Dedifferentiated amniotic fluid mesenchymal stem cell (primary cell): ENCODE data around the gene FAM9C.
"Not testable (repeated sequence)": the region's sequence is repeated elsewhere in the genome, so short reads cannot be mapped to it uniquely, and the experiment has no call there.

Source experiments
- DNase-seq: peaks from one replicate; pipeline ENCODE4 v3.0.0-alpha.2; 2016; ENCODE audit errors: extremely low spot score

The FAM9C gene

DNA sequence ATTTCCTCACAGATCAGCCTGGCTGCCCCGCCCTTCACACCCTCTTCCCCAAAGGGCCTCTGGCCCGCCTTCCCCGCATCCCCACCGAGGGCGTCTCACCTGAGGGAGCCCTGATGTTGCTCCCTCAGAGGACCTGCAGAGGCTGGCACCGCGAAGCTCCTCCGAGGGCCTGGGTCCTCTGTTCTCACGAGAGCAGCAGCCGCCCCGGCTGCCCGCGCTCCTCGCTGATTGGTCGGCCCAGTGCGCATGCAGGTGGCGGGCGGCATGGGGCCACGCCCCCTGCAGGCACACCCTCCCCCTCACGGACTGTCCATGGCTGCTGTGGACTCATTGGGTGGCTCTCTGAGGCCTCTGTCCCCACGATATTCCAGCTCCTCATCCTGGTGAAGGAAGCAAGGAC, at the start of gene FAM9C:
Gene FAM9C (minus strand): TSS at position 180 of the 400 bp plus-strand sequence. CDS start 831 bp downstream, outside the sequence.
- DNase-seq, result no peak

DNA sequence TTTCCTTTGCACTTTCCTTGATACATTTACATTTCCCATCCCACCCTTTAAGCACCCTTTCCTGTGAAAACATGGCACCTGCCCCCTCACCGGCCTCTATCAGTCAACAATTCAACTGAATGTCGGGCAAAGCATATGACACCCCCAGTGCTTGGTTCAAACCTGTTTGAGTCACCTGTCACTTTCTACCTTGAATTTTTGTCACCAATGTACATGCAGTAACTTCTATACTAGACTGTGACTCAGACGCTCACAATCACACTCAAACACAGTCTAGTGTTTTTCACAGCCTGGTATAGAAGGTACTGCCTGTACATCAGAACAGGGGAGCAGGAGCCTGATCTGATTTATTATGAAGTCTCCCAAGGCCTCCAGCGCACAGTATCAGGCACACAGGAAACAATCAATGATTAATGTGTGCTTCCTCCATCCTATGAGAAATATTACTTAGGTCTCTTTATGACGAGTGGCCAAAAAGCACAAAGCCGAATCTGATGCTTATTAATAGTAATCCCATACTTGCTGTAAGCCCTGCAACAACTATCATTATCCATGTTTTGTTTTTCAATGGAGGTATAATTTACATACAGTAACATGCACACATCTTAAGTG, 49.2 kb upstream of the FAM9C start:
- no peak for DNase-seq

DNA sequence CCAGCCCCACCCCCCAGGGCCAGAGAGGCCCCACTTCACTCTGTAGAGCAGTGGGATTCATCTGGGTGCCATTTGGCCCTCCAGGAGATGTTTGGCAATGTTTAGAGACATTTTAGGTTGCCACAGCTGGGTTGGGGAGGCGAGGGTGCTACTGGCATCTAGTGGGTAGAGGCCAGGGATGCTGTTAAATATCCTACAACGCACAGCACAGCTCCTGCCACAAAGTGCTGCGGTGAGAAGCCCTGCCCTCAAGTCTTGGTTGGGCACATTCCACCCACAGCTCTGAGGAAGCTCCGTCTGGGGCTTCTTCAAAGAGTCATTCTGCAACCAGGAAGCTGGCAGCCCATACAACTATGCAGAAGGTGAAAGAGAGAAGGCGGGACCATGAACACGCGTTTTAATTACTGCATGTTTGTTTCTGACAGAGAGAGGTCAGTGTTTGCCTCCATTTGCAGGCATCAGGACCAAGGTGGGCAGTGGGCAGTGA, 48.1 kb upstream of the FAM9C start:
- DNase-seq, result no peak

DNA sequence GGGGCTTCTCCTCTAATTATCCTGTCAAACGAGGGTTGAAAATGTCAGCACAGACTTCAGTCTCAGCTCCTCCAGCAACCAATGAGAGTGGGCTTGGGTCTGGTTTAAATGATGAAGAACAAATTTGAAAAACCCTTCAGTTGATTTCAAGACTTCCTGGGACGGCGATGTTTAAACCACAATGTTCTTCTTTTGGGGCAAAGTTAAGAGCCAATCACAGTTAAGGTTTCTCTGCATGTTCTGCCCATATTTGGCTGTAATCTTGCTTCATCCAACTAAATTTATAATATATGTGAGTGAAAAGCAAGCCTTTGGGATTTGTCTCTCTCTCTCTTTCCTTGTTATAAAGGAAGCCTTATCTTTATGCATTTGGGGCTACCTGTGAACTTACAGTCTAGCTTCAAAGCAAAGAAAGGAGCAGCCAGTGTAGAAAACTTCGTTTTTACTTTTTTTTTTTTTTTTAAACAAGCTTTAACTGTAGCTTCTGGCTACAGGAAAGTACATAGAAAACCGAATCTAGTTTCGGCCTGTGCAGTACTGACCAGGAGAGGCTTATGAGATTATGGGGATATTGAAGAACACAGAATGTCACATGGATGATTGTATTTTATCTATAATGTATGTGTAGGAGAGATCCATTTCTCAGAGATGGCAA, 46.8 kb upstream of the FAM9C start:
- no peak for DNase-seq

DNA sequence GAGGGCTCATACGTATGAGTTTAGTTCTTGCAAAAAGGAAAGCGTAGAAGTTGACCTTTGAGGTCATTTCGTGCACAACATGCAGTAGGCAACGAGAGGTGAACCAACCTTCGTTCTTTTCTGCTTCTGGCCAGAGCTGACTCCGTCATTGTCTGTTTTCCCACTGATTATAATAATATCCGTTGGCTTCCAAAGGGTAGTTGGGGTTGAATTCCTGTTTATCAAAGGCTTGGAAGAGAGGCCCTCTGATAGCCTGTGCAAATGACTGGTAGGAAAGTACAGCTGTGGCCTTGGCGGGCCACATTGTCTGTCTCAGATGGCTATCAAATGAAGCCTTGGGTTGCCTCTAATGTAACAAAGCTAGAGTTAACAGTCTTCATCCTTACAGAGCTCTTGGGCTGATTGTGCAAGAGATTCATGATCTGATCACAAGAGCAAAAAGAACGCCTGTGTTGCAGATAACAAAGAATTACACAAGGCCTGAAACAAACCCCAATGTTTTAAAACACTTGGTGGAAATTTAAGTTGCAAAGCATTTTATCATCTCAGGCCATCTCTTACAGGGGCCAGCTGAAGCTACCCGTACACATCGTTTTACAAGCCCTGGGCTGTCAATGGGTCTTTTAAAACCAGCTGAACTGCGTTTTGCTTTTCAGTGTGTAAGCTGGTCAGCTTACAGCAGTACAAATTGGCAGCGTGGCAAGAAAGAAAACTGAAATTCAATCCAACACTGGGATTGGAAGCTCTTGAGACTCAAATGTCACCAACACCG, 46.1 kb upstream of the FAM9C start:
- no peak for DNase-seq

DNA sequence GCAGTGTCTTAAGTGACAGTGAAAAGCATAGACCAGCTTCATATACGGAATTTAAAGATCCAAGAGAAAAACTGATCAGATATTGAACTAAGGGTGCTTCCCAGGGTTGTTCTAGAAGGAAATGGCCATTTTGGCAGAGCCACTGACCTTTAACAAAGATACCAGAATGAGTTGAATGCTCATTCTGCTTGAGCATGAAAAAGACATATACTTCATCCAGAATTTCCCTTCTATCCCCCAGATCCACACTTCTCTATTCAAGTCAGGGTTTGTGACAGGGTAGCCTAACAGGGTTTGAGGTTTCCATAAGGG, 45.6 kb upstream of the FAM9C start:
- no peak for DNase-seq

DNA sequence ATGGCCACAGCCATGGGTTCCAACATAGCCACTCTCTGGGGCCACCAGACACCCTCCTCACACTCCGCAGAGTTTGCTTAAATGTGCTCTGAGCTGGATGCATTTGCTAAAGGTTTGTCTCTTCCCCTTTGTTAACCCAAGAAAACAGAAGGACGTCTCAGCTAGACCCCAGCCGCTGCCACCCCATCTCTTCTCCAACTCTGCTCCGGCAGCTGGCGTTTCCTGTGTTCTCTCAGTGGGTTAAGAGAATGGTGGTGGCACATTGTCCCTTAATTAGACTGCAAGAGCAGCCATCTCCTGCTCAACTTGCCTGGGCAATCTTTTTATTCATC, 43.7 kb upstream of the FAM9C start:
- no peak for DNase-seq

DNA sequence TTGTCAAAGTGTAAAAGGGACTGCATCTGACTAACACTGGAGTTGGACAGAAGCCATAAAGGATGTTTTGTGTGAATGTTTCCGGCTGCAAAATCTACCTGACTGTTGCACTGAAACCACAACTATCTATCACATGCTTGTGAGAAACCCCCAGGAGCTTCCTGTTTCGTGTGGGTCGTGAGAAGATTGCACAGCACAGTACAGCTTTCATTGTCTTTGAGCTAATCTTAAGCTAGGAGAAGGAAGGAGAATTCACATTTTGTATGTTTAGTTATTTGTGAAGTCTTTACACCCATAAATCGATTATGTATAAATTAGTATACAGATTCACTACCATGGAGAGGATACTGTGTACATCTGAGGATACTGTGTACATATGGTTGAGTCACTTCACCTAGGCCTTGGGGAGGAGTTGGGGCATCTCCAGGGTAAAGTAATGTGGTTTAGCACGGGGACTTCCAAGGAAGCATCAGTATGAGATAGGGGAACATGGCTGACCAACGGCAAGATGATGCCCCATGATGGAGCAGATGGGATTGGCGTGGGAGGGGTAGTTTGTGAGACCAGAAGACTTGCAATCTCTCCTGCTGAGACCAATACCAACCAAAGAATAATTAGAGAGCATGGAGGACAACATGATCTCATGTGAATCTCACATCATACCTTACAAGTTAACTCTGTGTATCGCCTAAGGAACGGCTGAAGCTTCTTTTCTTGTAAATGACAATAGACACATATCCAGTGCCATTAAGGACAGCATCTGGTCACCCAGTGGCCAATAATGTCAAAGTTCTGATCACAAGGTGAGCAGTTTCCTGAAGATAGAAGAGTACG, 43.1 kb upstream of the FAM9C start:
- DNase-seq, result no peak

DNA sequence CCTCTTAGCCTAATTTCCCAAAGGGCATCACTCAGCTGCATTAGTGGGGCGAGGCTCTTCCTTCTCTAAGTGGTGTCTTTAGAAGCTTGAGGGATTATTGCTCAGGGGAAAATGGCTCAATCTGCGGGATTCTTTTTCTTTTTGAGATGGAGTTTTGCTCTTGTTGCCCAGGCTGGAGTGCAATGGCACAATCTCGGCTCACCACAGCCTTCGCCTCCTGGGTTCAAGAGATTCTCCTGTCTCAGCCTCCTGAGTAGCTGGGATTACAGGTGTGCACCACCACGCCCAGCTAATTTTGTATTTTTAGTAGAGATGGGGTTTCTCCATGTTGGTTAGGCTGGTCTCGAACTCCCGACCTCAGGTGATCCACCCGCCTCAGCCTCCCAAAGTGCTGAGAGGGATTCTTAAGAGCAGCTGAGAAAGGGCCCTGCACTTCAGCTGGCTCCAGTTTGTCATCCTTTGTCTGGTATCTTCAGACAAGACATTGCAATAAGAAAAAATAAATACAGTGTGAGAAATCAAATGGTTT, 42.4 kb upstream of the FAM9C start:
- not testable (repeated sequence) for DNase-seq

DNA sequence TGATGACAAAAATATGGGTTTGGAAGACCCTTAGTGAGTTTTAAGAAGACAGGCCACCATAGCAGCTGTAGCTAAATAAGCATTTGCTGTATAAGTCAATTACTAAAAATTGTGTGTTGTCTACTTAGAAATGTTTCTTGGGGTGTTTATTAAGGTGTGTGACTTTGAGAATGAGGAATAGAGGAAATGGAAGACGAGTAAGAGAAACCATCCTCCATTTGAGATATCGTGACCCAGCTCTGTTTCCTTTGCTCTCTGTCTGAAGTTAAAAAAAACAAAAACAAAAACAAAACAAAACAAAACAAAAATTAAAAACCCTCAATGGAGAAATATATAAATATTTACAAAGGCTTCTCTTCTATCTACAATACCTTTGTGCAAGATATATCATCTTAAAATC, 41.7 kb upstream of the FAM9C start:
- no peak for DNase-seq

DNA sequence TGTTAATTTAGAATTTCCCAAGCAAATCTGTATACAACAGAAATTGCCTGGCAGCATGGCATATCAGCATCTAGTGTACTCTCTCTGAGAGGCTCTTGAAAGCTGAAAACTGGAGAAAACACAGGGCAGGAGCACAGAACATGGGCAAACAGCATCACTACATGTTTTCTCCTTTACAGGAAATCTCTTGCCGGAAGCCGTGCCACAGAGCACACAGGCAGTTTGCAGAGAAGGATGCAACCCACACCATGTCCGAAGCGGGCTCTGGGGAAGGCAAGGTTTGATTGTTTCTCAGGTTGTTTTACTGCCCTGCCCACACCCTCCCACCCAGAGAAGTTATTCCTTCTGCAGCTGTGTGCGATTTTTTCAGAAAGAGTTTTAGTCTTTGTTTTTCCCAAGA, 41.1 kb upstream of the FAM9C start:
- DNase-seq, result no peak

DNA sequence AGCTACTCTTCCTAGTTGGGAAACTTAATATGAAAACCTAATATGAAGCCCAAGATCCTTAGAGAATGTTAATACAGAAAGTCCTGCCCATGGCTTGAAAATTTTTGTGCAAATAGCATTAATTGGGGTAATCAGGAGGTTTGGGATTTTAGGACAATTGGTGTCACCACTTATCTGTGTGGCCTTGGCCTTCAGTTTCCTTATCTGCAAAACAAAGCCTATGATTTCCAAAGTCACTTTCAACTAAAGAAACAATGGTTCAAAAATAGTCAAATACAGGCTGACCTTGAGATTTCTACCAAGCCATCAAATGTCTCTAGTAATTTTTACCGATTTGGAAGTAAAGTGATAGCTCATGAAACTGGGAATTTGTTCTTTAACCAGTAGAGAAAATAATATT, 40.2 kb upstream of the FAM9C start:
- no peak for DNase-seq

DNA sequence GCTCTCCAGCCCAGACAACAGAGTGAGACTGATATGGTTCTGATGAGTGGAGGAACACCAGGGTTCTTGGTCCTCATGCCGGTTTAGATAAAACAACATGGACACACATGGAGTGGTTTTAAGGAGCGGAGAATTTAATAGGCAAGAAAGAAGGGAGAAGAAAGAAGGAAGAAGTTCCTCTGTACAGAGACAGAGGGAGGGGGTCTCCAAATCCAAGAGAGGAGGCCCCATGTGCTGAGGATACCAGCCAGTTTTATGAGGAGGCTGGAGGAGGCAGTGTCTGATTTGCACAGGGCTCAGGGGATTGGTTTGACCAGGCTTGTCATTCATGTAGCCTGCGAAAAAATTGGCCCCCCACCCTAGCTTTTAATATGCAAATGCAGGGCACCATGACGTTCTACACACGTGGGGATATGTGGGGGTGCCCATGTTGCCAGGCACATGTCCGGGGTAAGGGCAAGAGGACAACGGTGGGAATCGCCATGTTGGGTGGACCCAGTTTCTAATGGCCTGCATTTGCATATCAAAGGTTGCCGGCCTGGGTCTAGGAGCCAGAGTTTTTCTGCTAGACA, 39.4 kb upstream of the FAM9C start:
- DNase-seq, result not testable (repeated sequence)

DNA sequence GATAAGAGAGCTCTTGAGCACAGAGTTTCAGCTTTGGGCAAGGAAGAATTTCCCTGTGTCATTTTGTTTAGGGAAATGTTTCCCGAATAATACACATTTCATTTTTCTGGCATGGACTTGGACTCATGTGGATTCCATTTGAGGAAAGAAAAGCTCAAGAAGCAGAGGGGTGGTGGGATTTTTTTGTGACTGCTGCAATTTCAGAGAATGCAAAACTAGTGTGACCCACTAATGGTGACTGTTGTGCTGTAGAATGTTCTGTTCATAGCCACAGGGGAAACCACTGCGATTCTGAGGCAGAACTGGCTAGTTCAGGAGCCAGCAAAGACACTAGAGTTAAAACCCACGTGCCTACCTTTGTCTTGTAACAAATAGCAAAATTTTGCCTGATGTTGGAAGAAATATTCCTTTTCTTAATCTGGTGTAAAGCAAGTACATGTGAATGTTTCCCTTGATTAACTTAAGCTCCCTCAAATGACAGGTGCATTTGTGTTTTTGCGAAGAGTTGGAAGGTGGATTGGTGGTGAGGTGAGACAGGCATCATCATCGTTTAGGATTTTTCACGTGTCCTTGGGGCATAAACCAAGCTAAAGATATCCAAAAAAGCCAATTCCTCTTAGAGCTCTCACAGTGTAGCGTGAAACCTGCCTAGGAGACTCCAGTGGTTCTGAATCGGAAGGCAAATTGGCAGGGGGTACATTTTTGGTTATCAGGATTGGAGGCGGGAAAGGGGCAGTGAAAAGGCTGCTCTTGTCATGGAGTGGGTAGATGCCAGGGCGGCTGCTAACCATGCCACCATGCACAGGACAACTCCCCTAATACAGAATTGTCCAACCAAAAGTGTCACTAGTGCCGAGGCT, 38.0 kb upstream of the FAM9C start:
- no peak for DNase-seq

DNA sequence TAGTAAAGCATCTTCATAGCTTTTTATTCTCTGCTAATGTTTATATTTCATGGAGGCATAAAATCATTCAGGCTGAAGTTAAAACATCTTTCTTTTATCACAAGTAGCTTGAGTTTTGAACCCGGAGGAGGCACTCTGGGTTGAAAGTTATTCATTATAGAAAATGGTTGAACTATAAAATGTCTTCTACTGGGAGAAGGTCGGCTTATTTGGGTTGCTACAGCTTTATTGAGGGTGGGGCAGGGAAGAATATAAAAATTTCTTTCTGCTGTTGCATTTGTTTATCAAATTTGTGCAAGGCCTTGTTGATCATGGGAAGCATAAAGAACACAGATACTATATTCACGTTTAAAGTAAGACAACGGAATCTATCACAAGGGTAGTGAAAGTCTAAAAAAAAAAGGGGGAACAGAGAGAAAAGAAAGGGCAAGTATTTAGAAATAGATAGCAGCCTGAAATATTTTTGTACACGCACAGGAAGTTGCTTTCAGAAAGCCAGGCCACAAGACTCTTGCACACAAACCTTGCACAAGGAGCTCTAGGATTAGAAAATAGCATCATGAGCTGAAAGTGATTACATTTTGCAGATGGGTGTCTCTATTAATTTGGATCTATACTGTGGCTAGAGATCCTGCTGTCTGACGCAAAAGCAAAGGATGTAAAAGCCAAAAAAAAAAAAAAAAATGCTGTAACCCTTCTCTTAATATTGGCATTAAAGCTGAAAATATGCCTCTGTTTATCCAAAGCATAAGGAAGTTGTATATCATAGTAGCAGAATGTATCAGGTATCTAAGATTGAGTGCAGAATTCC, 37.2 kb upstream of the FAM9C start:
- no peak for DNase-seq

DNA sequence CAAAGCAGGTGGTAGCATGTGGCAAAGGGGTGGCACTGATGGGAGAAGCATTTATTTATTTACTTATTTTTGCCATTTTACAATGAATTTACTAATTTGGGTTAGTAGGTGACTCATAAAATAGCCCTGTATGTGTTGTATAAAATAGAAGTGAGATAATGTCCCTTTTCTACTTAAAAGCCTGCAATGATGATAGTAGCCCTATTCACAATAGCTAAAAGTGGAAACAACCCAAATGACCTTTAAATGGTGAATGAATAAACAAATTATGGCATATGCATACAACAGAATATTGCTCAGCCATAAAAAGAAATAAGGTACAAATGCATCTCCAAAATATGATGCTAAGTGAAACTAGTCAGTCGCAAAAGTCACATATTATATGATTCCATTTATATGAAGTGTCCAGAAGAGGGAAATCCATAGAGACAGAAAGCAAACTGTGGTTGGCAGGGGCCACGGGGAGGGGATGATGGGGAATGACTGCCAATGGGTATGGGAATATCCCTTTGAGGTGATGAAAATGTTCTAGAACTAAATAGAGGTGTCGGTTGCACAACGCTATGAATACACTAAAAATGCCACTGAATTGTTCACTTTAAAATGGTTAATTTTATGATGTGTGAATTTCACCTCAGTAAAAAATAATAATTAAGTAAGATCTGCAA, 35.8 kb upstream of the FAM9C start:
- no peak for DNase-seq

DNA sequence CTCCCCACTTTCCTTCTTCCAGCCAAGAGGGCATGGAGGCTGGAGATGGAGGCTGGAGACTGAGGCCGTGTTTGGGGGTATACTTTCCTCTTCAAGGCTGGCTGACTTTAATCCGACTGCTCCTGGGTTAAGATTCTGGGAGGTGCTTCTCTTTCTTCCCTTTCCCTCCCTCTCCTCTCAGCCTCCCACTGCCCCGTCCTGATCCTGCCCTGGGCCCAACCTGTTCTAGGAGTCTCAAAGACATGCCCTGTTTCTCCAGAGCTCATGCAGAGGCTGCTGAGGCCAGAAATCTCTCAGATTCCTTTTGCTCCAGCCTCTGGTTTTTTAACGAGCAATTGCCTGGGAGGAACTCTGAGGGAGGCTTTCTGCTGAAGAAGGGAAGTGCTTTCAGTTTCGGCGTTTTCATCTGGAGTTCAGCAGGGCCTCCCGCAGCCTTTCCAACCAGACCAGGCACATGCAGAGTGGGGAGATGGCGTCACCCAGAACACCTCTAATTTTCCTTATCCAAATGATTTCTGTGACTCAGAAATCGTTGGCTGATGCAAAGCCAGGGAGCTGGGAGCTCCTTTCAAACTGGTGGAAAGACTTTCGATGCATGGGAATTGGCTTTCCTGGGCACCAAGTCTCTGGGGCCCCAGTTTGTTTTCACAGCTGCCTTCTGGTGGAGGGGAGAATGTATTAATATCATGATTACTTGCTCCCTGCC, 34.5 kb upstream of the FAM9C start:
- no peak for DNase-seq

DNA sequence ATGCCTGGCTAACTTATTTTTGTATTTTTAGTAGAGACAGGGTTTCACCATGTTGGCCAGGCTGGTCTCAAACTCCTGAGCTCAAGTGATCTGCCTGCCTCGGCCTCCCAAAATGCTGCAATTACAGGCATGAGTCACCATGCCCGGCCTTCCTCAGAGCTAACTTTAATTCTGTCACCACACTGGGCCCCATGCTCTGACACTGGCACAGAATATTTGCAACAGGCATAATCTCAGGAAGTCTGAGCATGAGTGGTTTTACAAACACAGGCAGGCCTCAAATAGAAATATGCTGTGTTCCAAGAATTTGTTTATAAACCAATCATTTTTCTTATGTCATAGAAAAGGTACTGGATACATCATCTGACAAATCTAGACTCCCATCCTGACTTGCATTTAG, 32.7 kb upstream of the FAM9C start:
- peak; percentile 27 for DNase-seq
